Pancreas (tissue), 10 donors: ENCODE measurements around the gene ZNF263. TPM values are rescaled to one million over a fixed set of nuclear protein-coding genes. Genes with fewer than 3 reads are reported as not detected.

Experiments
- ATAC-seq, 4 donors: fragments of 200-7000 bp; cut with Tn5 transposase; one replicate each; pipeline versions ENCODE4 v1.8.0 to v1.9.1; 2020; ENCODE audit warnings: mild to moderate bottlenecking in 4 of 4, moderate library complexity in 4 of 4
- DNase-seq, 6 donors: peaks; one replicate each; pipeline ENCODE4 v3.0.0-alpha.2; 2020
- FAIRE-seq: peaks from 2 replicates; lab custom pipeline; 2012; peaks lifted over from hg19 to GRCh38; lab: Jason Lieb, UNC
- H3K27ac ChIP-seq, 4 donors: fragments of 200-600 bp; sonication (generic); 1 replicate in 3 of 4; 2 replicates in 1 of 4; pipeline versions ENCODE4 v1.5.0 to v1.8.0; 2020
- H3K27me3 ChIP-seq, 4 donors: fragments of 200-600 bp; one replicate each; pipeline ENCODE4 v1.8.0; 2021
- H3K36me3 ChIP-seq, 3 donors: fragments of 200-600 bp; sonication (generic) in 1 of 3; one replicate each; pipeline versions ENCODE4 v1.5.0 to v1.8.0; 2020 to 2021
- H3K4me1 ChIP-seq, 3 donors: fragments of 200-600 bp; one replicate each; pipeline ENCODE4 v1.8.0; 2021
- H3K4me3 ChIP-seq, 4 donors: fragments of 200-600 bp; sonication (generic) in 2 of 4; one replicate each; pipeline versions ENCODE4 v1.5.0 to v1.8.0; 2020 to 2021
- H3K9me3 ChIP-seq, 4 donors: fragments of 200-600 bp; one replicate each; pipeline ENCODE4 v1.8.0; 2021
- CTCF ChIP-seq, 4 donors: fragments of 200-600 bp; sonication (generic) in 3 of 4; IDR thresholded peaks; one replicate each; pipeline versions ENCODE4 v1.5.0 to v1.8.0; 2021; ENCODE audit warnings: antibody characterized with exemption in 4 of 4
- WGBS, 2 donors: extraction: QIAGEN DNeasy Blood & Tissue Kit; methylation state at CpG; one replicate each; pipeline ENCODE4 v1.1.7; 2013; 5-methylcytosine and 5-hydroxymethylcytosine counted together
- intact Hi-C, 3 donors: fragments of 100-400 bp; cut with DNase I; formaldehyde crosslinking; loops; one replicate each; pipeline versions ENCODE4 v1.11.1 to v1.14.2; 2022
- polyA plus RNA-seq, 2 donors: library from polyadenylated mRNA; stranded (reverse); fragments of 200-250 nt; gene quantifications; one replicate each; pipeline ENCODE4 v1.2.3, GENCODE V29; 2013
- total RNA-seq, 6 donors: library from RNA; stranded (reverse); fragmentation: NEBNext Ultra II Directional in 4 of 6; extraction: Animal tissue kit (Norgen Biotek cat#: 25700) in 4 of 6; gene quantifications; one replicate each; pipeline versions ENCODE4 v1.2.1 to v1.2.4, GENCODE V29; 2021 to 2023
- donor health status: healthy with polysubstance abuse.
- donor health status: DM: no; HTN: no; CAD: no; lungs with moderate emphysema.
- donor health status: DM: no; HTN: no; CAD: no.
- donor health status: control.
- donor health status: control.
- donor health status: Bipolar disorder and iron deficiency.
- donor health status: DM: yes; HTN: yes; CAD: no.
- donor health status: DM: no; HTN: no; CAD: no.
- donor health status: DM: no; HTN: no; CAD: no.
- donor health status: DM: yes; HTN: yes; CAD: no.

The ZNF263 gene
- total and polyA plus RNA-seq, 8 donors: 9.2 to 20.8 (median 11.0) TPM

GRCh38 chr16:3283543-3284447 lies 504 bp downstream of the ZNF263 start:
- H3K27me3 ChIP-seq: no peaks in the 10 kb centered on the region
- peak overlapping the region; percentile 98 to 100 (median 98) for H3K27ac ChIP-seq
- WGBS, 2 donors: 4 to 5% methylated on average over 54 to 56 of the region's 56 CpGs
- FAIRE-seq (no peak), DNase-seq (peak in 3 of 6 donors; percentile 46 to 78 (median 64)), ATAC-seq (peak in 2 of 4 donors; percentile 0 to 29)
- H3K36me3 ChIP-seq: peaks cover 3 to 16% (median 5%) of the 10 kb centered on the region in 3 donors
- intact Hi-C loops: no loop called here
- H3K4me1 ChIP-seq: peaks cover 0 to 19% (median 9%) of the 10 kb centered on the region in 3 donors
- TF ChIP-seq CTCF (IDR thresholded peaks at IDR 0.05): no peak
- H3K4me3 ChIP-seq: peak overlapping the region; percentile 76 to 97 (median 88)
- H3K9me3 ChIP-seq: no peaks in the 10 kb centered on the region

DNA sequence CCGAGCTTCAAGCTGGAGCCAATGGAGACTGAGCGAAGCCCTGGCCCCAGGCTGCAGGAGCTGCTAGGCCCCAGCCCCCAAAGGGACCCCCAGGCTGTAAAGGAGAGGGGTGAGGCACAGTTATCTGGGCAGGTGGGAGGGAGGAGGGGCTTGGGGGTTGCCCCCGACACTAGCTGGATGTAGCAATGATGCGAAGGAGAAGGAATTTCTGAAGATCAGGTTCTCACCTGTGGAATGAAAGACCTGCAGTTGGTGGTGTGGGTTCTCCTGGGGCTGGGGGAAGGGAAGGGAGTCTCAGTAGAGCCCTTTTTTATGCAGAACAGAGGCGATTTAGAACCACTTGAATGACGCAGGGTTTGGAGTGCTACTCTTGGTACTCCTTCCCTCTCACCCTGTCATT lies 1.8 kb downstream of the ZNF263 start:
- Histone ChIP-seq H3K9me3 (peaks cover 0 to 5% (median 3%) of the 10 kb centered on the region in 4 donors), H3K27ac (no peak overlapping the region), H3K4me1 (peaks cover 0 to 19% (median 9%) of the 10 kb centered on the region in 3 donors), H3K36me3 (peaks cover 10 to 29% (median 17%) of the 10 kb centered on the region in 3 donors), H3K4me3 (peak overlapping the region in 2 of 4 donors; percentile 93 to 97), H3K27me3 (no peaks in the 10 kb centered on the region)
- FAIRE-seq (no peak), DNase-seq (peak in 1 of 6 donors; percentile 22), ATAC-seq (no peak)
- WGBS, 2 donors: 87 to 89% methylated on average over 6 of the region's 6 CpGs
- intact Hi-C loops: no loop called here
- no peak for TF ChIP-seq CTCF (IDR thresholded peaks at IDR 0.05)

DNA sequence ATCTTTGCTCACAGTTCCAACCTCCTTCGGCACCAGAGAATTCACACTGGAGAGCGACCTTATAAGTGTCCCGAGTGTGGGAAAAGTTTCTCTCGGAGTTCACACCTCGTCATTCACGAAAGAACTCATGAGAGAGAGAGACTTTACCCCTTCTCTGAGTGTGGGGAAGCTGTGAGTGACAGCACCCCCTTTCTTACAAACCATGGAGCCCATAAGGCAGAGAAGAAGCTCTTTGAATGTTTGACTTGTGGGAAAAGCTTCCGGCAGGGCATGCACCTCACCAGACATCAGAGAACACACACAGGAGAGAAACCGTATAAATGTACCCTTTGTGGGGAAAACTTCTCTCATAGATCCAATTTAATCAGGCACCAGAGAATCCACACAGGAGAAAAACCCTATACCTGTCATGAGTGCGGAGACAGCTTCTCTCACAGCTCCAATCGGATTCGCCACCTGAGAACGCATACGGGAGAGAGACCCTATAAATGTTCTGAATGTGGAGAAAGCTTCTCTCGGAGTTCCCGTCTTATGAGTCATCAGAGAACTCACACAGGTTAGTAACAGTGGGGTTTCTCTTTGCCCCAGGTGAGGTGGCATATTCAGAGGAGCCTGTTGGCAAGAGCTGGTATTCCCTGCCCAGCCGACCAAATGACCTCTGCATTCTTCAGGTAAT lies 6.8 kb downstream of the ZNF263 start:
- Histone ChIP-seq H3K4me1 (peaks cover 0 to 2% (median under 1%) of the 10 kb centered on the region in 3 donors), H3K27me3 (no peaks in the 10 kb centered on the region), H3K27ac (no peak overlapping the region), H3K9me3 (peaks cover 0 to 11% (median 3%) of the 10 kb centered on the region in 4 donors), H3K36me3 (peaks cover 15 to 45% (median 31%) of the 10 kb centered on the region in 3 donors), H3K4me3 (no peak overlapping the region)
- 98 to 99% methylated on average over 16 of the region's 16 CpGs for WGBS, 2 donors
- FAIRE-seq (no peak), ATAC-seq (no peak), DNase-seq (no peak)
- no peak for TF ChIP-seq CTCF (IDR thresholded peaks at IDR 0.05)
- intact Hi-C loops: no loop called here

DNA sequence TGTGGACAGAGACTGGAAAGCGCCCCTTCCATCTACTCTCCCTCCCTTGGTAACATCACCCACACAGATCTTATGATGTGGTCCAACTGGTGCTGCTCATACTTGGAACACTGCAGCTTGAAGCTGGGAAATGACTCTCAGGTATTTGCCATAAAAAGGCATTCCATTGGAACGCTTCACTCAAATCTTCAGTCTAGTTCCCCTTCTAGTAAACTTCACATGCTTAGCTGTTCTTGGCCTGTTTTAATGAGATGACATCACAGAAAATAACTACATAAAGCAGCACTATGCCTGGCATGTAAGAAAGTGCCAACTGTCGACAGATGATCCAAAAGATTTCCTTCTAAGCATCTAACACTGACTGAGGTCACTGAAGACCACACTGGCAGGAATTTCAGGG lies 9.3 kb downstream of the ZNF263 start:
- Histone ChIP-seq H3K4me3 (no peak overlapping the region), H3K27me3 (no peaks in the 10 kb centered on the region), H3K36me3 (peaks cover 15 to 35% (median 31%) of the 10 kb centered on the region in 3 donors), H3K4me1 (no peaks in the 10 kb centered on the region), H3K27ac (no peak overlapping the region), H3K9me3 (peaks cover 0 to 11% (median 3%) of the 10 kb centered on the region in 4 donors)
- DNase-seq: no peak
- WGBS, 2 donors: 96 to 100% methylated on average over 3 of the region's 3 CpGs
- intact Hi-C loops: no loop called here
- no peak for TF ChIP-seq CTCF (IDR thresholded peaks at IDR 0.05)
- ATAC-seq: no peak
- no peak for FAIRE-seq
